Activated CD8-positive, alpha-beta memory T cell treated with anti-CD3 and anti-CD28 coated beads, Interleukin-2, amount 10 ng/mL, durations not matched to agents 7 days and 5 days (primary cell): ENCODE results near the gene INTS4. TPM values are rescaled to one million over a fixed set of nuclear protein-coding genes. Genes with fewer than 3 reads are reported as not detected.
"Not testable (repeated sequence)": the region's sequence is repeated elsewhere in the genome, so short reads cannot be mapped to it uniquely, and the experiment has no call there.

ENCODE experiments used
- ATAC-seq: fragments of 150-1000 bp; cut with Tn5 transposase; one replicate; pipeline ENCODE4 v1.10.0; 2021; ENCODE audit warnings: moderate library complexity
- CTCF ChIA-PET: fragments of 350-600 bp; sonication (Branson Sonifier 250); formaldehyde crosslinking; loops from one replicate; lab custom pipeline; 2021; ENCODE audit warnings: antibody characterized with exemption; lab: Charles Lee
- DNase-seq: peaks from one replicate; pipeline ENCODE4 v3.0.0-alpha.2; 2020
- H3K27ac Mint-ChIP-seq: one replicate; pipeline ENCODE4 v1.8.0; 2021; ENCODE audit warnings: mild to moderate bottlenecking, mixed read lengths
- H3K27me3 Mint-ChIP-seq: one replicate; pipeline ENCODE4 v1.8.0; 2021; ENCODE audit warnings: mixed read lengths
- H3K36me3 Mint-ChIP-seq: one replicate; pipeline ENCODE4 v1.8.0; 2021; ENCODE audit warnings: mild to moderate bottlenecking, mixed read lengths
- H3K4me1 Mint-ChIP-seq: one replicate; pipeline ENCODE4 v1.8.0; 2021; ENCODE audit warnings: mixed read lengths
- H3K4me3 Mint-ChIP-seq: one replicate; pipeline ENCODE4 v1.8.0; 2021; ENCODE audit warnings: mild to moderate bottlenecking, moderate library complexity, mixed read lengths
- H3K9me3 Mint-ChIP-seq: one replicate; pipeline ENCODE4 v1.8.0; 2022; ENCODE audit warnings: low read depth, mixed read lengths
- total RNA-seq, 2 experiments: library from RNA; stranded (reverse); gene quantifications; one replicate each; pipeline ENCODE4 v1.2.3, GENCODE V29; 2021

INTS4 gene
- total RNA-seq, 2 experiments from 2014 or later, result 53.9 to 57.9 TPM

DNA sequence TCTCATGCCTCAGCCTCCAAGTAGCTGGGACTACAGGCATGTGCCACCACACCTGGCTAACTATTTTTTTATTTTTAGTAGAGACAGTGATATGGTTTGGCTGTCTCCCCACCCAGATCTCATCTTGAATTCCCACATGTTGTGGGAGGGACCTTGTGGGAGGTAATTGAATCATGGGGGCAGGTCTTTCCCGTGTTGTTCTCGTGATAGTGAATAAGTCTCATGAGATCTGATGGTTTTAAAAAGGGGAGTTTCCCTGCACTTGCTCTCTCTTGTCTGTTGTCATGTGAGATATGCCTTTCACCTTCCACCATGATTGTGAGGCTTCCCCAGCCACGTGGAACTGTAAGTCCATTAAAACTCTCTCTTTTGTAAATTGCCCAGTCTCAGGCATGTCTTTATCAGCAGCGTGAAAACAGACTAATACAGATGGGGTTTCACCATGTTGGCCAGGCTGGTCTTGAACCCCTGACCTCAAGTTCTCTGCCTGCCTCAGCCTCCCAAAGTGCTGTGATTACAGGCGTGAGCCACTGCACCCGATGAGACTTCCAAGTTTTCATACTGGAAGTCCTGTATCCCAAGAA lies 20.6 kb upstream of the INTS4 start:
- H3K27me3 Mint-ChIP-seq, DNase-seq, H3K4me3 Mint-ChIP-seq, H3K4me1 Mint-ChIP-seq, H3K9me3 Mint-ChIP-seq, ATAC-seq, CTCF ChIA-PET, H3K36me3 Mint-ChIP-seq, H3K27ac Mint-ChIP-seq: not testable (repeated sequence)

DNA sequence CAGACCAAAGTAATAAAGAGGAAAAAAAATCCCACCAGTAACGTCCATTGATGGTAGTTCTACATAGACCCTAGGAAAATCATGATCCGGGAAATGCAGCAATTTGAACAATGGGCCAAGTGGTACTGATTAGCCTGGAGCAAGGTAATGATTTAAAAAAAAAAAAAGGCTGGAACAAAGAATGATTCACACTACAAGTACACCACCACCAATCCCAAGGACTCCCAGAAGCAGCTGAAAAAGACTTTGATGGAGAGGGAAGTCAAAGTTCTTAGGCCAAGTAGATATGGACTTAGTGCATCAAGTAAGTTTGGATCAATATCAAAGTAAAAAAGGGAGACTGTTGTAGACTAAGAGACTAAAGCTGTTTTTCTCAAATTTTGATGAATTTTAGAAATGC lies 16.8 kb upstream of the INTS4 start:
- Mint-ChIP-seq H3K4me3 (no peak overlapping the region), H3K9me3 (no peaks in the 10 kb centered on the region), H3K27me3 (peaks cover 6% of the 10 kb centered on the region), H3K36me3 (no peaks in the 10 kb centered on the region), H3K4me1 (no peaks in the 10 kb centered on the region), H3K27ac (no peak overlapping the region)
- DNase-seq, result no peak
- ATAC-seq, result no peak
- CTCF ChIA-PET, result no interaction called here

DNA sequence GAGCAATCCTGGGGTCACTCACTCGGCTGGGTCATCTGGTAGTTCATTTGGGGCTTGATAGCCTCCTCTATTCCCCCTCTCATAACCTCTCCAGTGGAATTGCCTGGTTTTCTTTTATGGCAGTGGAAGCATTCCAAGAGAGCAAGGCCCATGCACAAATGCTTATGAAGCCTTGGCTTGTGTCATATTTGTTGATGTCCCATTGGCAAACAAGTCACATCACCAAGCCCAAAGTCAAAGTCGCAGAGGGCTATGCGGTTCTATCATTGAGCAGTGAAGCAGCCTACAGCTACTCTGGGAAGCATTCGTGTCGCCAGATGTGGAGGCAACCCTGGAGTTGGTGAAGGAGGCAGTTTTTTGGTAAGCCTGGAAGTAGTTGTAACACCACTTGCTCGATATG lies 16.3 kb upstream of the INTS4 start:
- H3K27me3 Mint-ChIP-seq, result peaks cover 6% of the 10 kb centered on the region
- H3K27ac Mint-ChIP-seq, result no peak overlapping the region
- no peak overlapping the region for H3K4me3 Mint-ChIP-seq
- H3K9me3 Mint-ChIP-seq, result no peaks in the 10 kb centered on the region
- ATAC-seq (no peak), DNase-seq (no peak)
- H3K36me3 Mint-ChIP-seq, result no peaks in the 10 kb centered on the region
- H3K4me1 Mint-ChIP-seq, result no peaks in the 10 kb centered on the region
- CTCF ChIA-PET, result interaction anchor here (1.4 kb wide), 1 partner anchor 16 kb away, joined by 4 read pairs; the partner anchor contains the start of gene INTS4

DNA sequence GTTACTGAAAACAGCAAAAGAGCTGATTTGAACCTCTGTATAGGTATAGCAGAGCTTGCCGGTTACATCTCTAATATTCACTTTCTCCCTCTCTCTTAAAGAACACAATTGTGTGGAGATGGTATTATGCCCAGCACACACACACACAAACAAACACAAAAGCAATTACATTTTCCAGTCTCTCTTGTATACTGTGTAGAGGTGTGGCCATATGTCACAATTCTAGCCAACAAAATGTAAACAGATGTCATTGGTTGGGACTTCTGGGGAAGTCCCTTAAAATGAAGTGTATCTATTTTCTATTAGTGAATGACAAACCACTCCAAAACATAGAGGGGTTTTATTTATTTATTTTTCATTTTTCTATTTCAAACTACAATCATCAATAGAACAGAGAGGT lies 15.8 kb upstream of the INTS4 start:
- CTCF ChIA-PET, result interaction anchor here (0.7 to 1.4 kb wide), 2 partner anchors 15 to 28 kb away, joined by 3 to 4 read pairs; partner anchors contain the start of gene INTS4

DNA sequence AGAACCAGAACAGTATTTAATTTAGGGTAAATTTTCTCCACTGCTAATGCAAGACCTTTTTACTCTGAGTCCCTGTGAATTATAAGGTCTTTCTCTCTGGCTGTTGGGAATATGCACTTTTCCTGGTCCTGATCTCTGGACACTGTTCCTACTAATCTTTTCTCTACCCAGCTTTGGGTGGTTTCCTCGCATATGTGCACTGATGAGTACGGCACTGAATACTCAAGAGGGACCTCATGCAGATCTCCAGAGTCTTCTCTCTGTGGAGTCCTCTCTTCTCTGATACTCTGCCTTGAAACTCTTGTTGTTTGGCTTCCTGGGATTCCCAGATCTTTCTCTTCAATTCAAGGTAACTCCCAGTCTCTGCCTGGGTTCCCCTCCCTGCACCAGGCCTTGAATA lies 14.6 kb upstream of the INTS4 start:
- DNase-seq (no peak), ATAC-seq (no peak)
- H3K4me3 Mint-ChIP-seq, result no peak overlapping the region
- no peaks in the 10 kb centered on the region for H3K4me1 Mint-ChIP-seq
- H3K27me3 Mint-ChIP-seq, result peaks cover 12% of the 10 kb centered on the region
- CTCF ChIA-PET, result interaction anchor here (1.1 to 1.4 kb wide), 2 partner anchors 14 to 37 kb away, joined by 3 to 4 read pairs; partner anchors contain the start of gene INTS4
- no peaks in the 10 kb centered on the region for H3K36me3 Mint-ChIP-seq
- H3K9me3 Mint-ChIP-seq, result no peaks in the 10 kb centered on the region
- no peak overlapping the region for H3K27ac Mint-ChIP-seq

More for the DNA sequence above, 15.8 kb upstream of the INTS4 start:
- no peaks in the 10 kb centered on the region for H3K4me1 Mint-ChIP-seq
- H3K27me3 Mint-ChIP-seq, result peaks cover 6% of the 10 kb centered on the region
- no peak overlapping the region for H3K4me3 Mint-ChIP-seq
- H3K27ac Mint-ChIP-seq, result no peak overlapping the region
- H3K36me3 Mint-ChIP-seq, result no peaks in the 10 kb centered on the region
- no peaks in the 10 kb centered on the region for H3K9me3 Mint-ChIP-seq
- DNase-seq (no peak), ATAC-seq (no peak)

DNA sequence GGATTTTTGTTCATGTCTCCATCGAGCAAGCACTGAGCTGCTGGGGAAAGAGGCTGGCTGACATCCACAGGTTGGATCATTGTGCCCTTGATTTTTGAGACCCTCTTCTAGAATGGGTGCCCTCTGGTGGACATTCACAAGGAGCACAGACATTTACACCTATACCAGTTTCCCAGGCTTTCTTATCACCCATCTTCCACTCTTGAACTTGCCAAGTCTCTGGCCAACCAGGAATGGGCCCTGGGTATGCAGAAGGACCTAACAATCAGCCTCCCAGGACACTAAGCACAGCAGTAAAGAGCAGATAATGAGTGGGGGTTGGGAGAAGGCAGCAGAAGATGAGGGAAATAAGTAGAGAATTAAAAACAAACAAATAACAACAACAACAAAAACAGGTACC lies 5.7 kb upstream of the INTS4 start:
- H3K4me3 Mint-ChIP-seq, result no peak overlapping the region
- CTCF ChIA-PET, result interaction anchor here (0.6 to 1.7 kb wide), 8 partner anchors 8 to 224 kb away, joined by 3 to 9 read pairs (median 3); no protein-coding TSS in a partner anchor
- peak; percentile 87 for ATAC-seq
- H3K4me1 Mint-ChIP-seq, result peaks cover 8% of the 10 kb centered on the region
- H3K27ac Mint-ChIP-seq, result no peak overlapping the region
- no peaks in the 10 kb centered on the region for H3K9me3 Mint-ChIP-seq
- DNase-seq, result peak; percentile 51
- no peaks in the 10 kb centered on the region for H3K36me3 Mint-ChIP-seq
- peaks cover 17% of the 10 kb centered on the region for H3K27me3 Mint-ChIP-seq

DNA sequence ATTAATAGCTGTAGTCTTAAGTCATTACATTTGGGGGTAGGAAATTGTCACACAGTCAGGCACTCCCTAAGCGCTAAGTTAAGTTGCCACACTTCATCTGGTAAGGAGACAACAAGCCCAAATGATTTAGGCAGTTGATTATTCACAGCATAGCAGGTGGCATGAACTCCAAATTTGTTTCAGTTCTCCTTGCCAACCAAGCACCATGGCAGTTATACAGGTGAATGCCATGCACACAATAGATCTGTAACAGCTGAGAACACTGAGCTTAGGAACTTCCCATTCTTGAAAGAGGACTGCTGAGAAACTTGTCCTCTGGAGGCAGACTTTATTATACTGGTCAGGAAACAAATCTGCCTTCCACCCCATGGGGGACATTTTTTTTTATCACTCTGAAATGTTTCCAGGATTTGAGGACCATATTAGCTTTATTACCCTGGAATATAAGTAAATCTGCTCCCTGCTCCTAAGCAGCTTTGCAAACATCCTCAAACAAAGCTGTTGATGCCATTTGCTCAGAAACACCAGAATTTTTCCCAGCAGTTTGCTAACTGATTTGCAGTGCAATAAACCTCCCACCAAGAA lies 5.1 kb upstream of the INTS4 start:
- H3K4me1 Mint-ChIP-seq, result peaks cover 11% of the 10 kb centered on the region
- CTCF ChIA-PET, result interaction anchor here (0.6 to 1.7 kb wide), 9 partner anchors 9 to 223 kb away, joined by 3 to 9 read pairs (median 3); no protein-coding TSS in a partner anchor
- H3K4me3 Mint-ChIP-seq, result no peak overlapping the region
- no peaks in the 10 kb centered on the region for H3K36me3 Mint-ChIP-seq
- no peak overlapping the region for H3K27ac Mint-ChIP-seq
- DNase-seq (no peak), ATAC-seq (no peak)
- H3K9me3 Mint-ChIP-seq, result no peaks in the 10 kb centered on the region
- H3K27me3 Mint-ChIP-seq, result peaks cover 14% of the 10 kb centered on the region

DNA sequence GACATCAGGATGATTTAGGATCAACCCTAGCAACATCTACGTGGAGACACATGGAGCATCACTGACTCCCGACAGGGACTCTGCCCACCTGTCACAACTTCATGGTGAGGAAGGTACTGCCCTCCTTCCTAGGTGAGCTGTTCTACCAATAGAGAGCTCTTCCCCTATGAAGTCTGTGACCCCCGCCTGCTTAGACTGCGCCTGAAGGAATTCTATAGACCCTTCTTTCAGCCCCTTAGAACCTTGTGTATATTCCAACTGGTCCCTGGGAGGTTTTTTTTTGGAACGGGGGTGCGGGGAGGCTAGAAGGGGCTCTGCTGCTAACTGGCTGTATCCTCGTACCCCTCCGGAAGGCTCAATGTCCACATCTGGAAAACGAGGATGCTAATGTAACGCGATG lies 566 bp downstream of the INTS4 start:
- Mint-ChIP-seq H3K4me1 (peaks cover 24% of the 10 kb centered on the region), H3K4me3 (peak overlapping the region; percentile 94), H3K27ac (peak overlapping the region; percentile 91), H3K9me3 (no peaks in the 10 kb centered on the region), H3K27me3 (no peaks in the 10 kb centered on the region), H3K36me3 (peaks cover 1% of the 10 kb centered on the region)
- no peak for ATAC-seq
- no peak for DNase-seq
- CTCF ChIA-PET, result interaction anchor here (0.6 to 2.0 kb wide), 5 partner anchors 16 to 423 kb away, joined by 3 to 25 read pairs (median 4); partner anchors contain the start of genes AAMDC, GAB2 and RSF1

DNA sequence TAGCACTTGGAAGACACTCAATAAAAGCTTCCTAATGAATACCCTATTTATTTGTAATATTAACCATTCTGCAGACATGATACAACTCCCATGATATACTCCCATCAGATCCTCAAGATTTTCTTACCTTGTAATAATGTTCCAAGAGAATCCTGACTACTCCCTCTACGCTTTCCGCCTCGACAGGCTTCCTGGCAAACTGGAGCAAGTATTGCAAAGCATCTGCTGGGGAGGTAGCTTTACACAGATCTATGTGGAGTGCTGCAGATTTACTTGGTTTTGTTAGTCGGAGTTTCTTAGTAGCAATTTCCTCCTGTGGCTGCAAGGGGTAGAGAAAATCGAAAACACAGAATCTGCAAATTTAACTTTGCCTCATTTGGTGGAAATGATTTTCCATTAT lies 3.5 kb downstream of the INTS4 start:
- no peak for ATAC-seq
- no peaks in the 10 kb centered on the region for H3K9me3 Mint-ChIP-seq
- CTCF ChIA-PET, result no interaction called here
- no peak for DNase-seq
- no peaks in the 10 kb centered on the region for H3K27me3 Mint-ChIP-seq
- no peak overlapping the region for H3K4me3 Mint-ChIP-seq
- peaks cover 22% of the 10 kb centered on the region for H3K36me3 Mint-ChIP-seq
- no peak overlapping the region for H3K27ac Mint-ChIP-seq
- peaks cover 29% of the 10 kb centered on the region for H3K4me1 Mint-ChIP-seq

DNA sequence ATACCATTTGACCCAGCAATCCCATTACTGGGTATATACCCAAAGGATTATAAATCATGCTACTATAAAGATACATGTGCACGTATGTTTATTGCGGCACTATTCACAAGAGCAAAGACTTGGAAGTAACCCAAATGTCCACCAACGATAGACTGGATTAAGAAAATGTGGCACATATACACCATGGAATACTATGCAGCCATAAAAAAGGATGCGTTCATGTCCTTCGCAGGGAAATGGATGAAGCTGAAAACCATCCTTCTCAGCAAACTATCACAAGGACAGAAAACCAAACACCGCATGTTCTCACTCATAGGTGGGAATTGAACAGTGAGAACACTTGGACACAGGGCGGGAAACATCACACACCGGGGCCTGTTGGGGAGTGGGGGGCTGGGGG lies 8.0 kb downstream of the INTS4 start:
- H3K4me1 Mint-ChIP-seq, CTCF ChIA-PET: not testable (repeated sequence)
- H3K36me3 Mint-ChIP-seq, result peaks cover 49% of the 10 kb centered on the region

DNA sequence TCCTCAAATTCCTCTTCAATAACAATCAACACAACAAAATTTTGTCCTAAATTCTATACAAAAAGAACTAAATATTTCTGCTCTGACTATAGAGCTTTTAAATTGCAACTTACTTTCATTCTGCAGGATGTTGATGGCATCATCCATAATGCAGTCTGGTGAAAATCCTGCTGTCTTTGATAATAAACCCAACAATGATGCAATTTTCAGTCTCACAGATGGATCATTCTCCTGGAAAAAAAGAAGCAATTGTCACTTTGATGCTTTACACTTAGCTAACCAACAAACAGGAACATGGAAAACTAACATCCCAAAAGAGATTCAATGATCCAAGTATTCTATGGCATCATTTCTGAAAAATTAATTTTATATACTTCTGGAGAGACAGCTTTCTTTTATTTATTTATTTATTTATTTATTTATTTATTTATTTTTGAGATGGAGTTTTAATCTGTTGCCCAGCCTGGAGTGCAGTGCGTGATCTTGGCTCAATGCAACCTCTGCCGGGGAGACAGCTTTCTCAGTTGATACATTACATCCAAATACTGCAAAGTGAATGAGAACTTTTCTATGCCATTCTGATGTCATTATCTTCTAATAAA lies 13.0 kb downstream of the INTS4 start:
- no peaks in the 10 kb centered on the region for H3K4me1 Mint-ChIP-seq
- no peak for ATAC-seq
- no peak for DNase-seq
- CTCF ChIA-PET, result interaction anchor here (0.7 to 2.2 kb wide), 3 partner anchors 12 to 64 kb away, joined by 4 to 7 read pairs (median 4); no protein-coding TSS in a partner anchor
- peaks cover 52% of the 10 kb centered on the region for H3K36me3 Mint-ChIP-seq
- no peak overlapping the region for H3K4me3 Mint-ChIP-seq
- H3K9me3 Mint-ChIP-seq, result no peaks in the 10 kb centered on the region
- no peaks in the 10 kb centered on the region for H3K27me3 Mint-ChIP-seq
- H3K27ac Mint-ChIP-seq, result no peak overlapping the region

More for the DNA sequence above, 8.0 kb downstream of the INTS4 start:
- not testable (repeated sequence) for H3K27ac Mint-ChIP-seq, DNase-seq, H3K27me3 Mint-ChIP-seq, H3K4me3 Mint-ChIP-seq, ATAC-seq, H3K9me3 Mint-ChIP-seq

DNA sequence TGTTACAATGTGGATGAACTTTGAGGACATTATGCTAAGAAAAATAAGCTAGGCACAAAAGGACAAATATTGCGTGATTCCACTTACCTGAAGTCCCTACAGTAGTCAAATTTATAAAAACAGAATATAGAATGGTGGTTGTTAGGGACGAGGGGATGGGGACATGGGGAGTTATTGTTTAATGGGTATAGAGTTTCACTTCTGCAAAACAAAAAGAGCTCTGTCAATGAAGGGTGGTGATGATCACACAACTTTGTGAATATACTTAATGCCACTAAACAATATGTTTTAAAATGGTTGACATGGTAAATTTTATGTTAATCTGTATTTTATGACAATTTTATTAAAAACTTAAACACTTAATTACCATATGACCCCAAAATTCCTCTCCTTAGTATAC lies 26.1 kb downstream of the INTS4 start:
- CTCF ChIA-PET, result no interaction called here

DNA sequence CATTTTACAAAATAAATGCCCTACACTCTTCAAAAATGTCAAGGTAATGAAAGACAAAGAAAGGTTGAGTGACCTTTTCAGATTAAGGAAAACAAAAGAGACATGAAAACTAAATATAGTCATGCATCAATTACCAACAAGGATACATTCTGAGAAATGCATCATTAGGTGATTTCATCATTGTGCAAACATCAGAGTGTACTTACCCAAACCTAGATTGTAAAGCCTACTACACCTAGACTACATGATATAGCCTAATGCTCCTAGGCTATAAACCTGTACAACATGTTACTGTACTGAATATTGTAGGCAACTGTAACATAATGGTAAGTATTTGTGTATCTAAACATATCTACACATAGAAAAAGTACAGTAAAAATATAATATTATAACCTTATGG lies 26.7 kb downstream of the INTS4 start:
- no peaks in the 10 kb centered on the region for H3K27me3 Mint-ChIP-seq
- H3K4me1 Mint-ChIP-seq, result no peaks in the 10 kb centered on the region
- no peak overlapping the region for H3K27ac Mint-ChIP-seq
- DNase-seq (no peak), ATAC-seq (no peak)
- CTCF ChIA-PET, result no interaction called here
- no peak overlapping the region for H3K4me3 Mint-ChIP-seq
- H3K36me3 Mint-ChIP-seq, result peaks cover 20% of the 10 kb centered on the region
- H3K9me3 Mint-ChIP-seq, result no peaks in the 10 kb centered on the region

More for the DNA sequence above, 26.1 kb downstream of the INTS4 start:
- no peaks in the 10 kb centered on the region for H3K4me1 Mint-ChIP-seq
- no peak overlapping the region for H3K27ac Mint-ChIP-seq
- H3K9me3 Mint-ChIP-seq, result no peaks in the 10 kb centered on the region
- H3K27me3 Mint-ChIP-seq, result no peaks in the 10 kb centered on the region
- ATAC-seq (no peak), DNase-seq (no peak)
- H3K36me3 Mint-ChIP-seq, result peaks cover 23% of the 10 kb centered on the region
- H3K4me3 Mint-ChIP-seq, result no peak overlapping the region
